Suprapubic skin (tissue), 4 donors: ENCODE data around the gene TECPR2. TPM values are rescaled to one million over a fixed set of nuclear protein-coding genes. Genes with fewer than 3 reads are reported as not detected.

Experiments used
- DNase-seq, 2 donors: peaks; one replicate each; pipeline ENCODE4 v3.0.0-alpha.2; 2019; ENCODE audit warnings: low spot score in 2 of 2
- H3K27ac ChIP-seq: fragments of 200-600 bp; sonication (generic); one replicate; pipeline ENCODE4 v1.5.1; 2019
- H3K27me3 ChIP-seq: fragments of 200-600 bp; sonication (generic); one replicate; pipeline ENCODE4 v1.5.1; 2019
- H3K36me3 ChIP-seq: fragments of 200-600 bp; sonication (generic); one replicate; pipeline ENCODE4 v1.5.1; 2019
- H3K4me1 ChIP-seq: fragments of 200-600 bp; sonication (generic); one replicate; pipeline ENCODE4 v1.5.1; 2019
- H3K4me3 ChIP-seq: fragments of 200-600 bp; sonication (generic); one replicate; pipeline ENCODE4 v1.5.1; 2019; ENCODE audit warnings: mild to moderate bottlenecking
- H3K9me3 ChIP-seq: fragments of 200-600 bp; sonication (generic); one replicate; pipeline ENCODE4 v1.5.1; 2019
- CTCF ChIP-seq, 2 donors: fragments of 200-600 bp in 1 of 2; fragments of 450-650 bp in 1 of 2; sonication (generic) in 1 of 2; IDR thresholded peaks; one replicate each; pipeline ENCODE4 v1.5.1; 2016 to 2019; ENCODE audit warnings: antibody characterized with exemption in 2 of 2, mild to moderate bottlenecking in 1 of 2, moderate library complexity in 1 of 2
- EP300 ChIP-seq: sonication (generic); formaldehyde crosslinking; IDR thresholded peaks from one replicate; pipeline ENCODE4 v1.6.1; 2017; ENCODE audit warnings: antibody characterized with exemption
- POLR2A ChIP-seq, 2 donors: fragments of 450-650 bp; IDR thresholded peaks; one replicate each; pipeline ENCODE4 v1.6.1; 2017; ENCODE audit warnings: antibody characterized with exemption in 2 of 2, mild to moderate bottlenecking in 2 of 2, moderate library complexity in 2 of 2
- POLR2AphosphoS5 ChIP-seq, 3 donors: sonication (generic); formaldehyde crosslinking; IDR thresholded peaks; one replicate each; pipeline ENCODE4 v1.6.1; 2017; ENCODE audit warnings: antibody characterized with exemption in 3 of 3
- WGBS: methylation state at CpG from one replicate; pipeline ENCODE4 v1.1.5; 2018; 5-methylcytosine and 5-hydroxymethylcytosine counted together
- total RNA-seq, 4 donors: library from RNA; depleted of rRNA; stranded (reverse); fragments of >200 nt; gene quantifications; one replicate each; pipeline ENCODE4 v1.1.0, GENCODE V29; 2016

The TECPR2 gene
- total RNA-seq, 4 donors from 2014 or later: 12.1 to 22.6 (median 16.8) TPM

GRCh38 chr14:102335163-102335562, 27.6 kb upstream of the TECPR2 start:
- 93% methylated on average over 7 of the region's 7 CpGs for WGBS
- H3K36me3 ChIP-seq: peaks cover 83% of the 10 kb centered on the region
- no peak for DNase-seq
- H3K27ac ChIP-seq: no peak overlapping the region
- H3K4me1 ChIP-seq: no peaks in the 10 kb centered on the region
- no peaks in the 10 kb centered on the region for H3K9me3 ChIP-seq
- no peak overlapping the region for H3K4me3 ChIP-seq
- TF ChIP-seq POLR2A (IDR thresholded peaks at IDR 0.05): no peak
- TF ChIP-seq CTCF (IDR thresholded peaks at IDR 0.05): no peak
- no peak for TF ChIP-seq POLR2AphosphoS5 (IDR thresholded peaks at IDR 0.05)
- TF ChIP-seq EP300: no peak
- H3K27me3 ChIP-seq: no peaks in the 10 kb centered on the region

DNA sequence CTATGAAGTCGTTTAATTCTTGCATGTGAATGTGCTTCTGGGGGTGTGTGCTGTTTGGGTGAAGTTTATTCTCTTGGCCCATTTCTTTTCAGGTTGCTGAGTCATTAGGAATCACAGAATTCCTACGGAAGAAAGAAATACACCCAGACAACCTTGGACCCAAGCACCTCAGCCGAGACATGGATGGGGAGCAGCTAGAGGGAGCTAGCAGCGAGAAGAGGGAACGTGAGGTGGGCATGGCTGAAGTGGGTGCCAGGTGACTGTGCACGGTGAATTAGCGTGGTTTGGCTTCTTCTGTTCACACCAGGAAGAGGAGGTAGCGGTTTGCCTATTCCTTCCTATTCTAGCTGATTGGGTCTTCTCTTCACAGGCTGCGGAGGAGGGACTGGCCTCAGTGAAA, 24.0 kb upstream of the TECPR2 start:
- WGBS: 88% methylated on average over 9 of the region's 9 CpGs
- Histone ChIP-seq H3K36me3 (peaks cover 94% of the 10 kb centered on the region), H3K27me3 (no peaks in the 10 kb centered on the region), H3K27ac (no peak overlapping the region), H3K4me1 (no peaks in the 10 kb centered on the region), H3K4me3 (no peak overlapping the region), H3K9me3 (no peaks in the 10 kb centered on the region)
- no peak for DNase-seq
- TF ChIP-seq POLR2A (IDR thresholded peaks at IDR 0.05): no peak
- TF ChIP-seq EP300: no peak
- no peak for TF ChIP-seq POLR2AphosphoS5 (IDR thresholded peaks at IDR 0.05)
- no peak for TF ChIP-seq CTCF (IDR thresholded peaks at IDR 0.05)

DNA sequence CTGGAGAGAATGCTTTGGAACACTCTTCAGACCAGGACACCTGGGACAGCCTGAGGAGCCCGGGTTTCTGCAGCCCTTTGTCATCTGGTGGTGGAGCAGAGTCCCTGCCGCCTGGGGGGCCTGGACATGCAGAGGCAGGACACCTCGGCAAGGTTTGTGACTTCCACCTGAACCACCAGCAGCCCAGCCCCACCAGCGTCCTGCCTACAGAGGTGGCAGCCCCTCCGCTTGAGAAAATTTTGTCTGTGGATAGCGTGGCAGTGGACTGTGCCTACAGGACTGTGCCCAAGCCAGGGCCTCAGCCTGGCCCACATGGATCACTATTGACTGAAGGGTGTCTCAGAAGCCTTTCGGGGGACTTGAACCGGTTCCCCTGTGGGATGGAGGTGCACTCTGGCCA, 21.2 kb upstream of the TECPR2 start:
- Histone ChIP-seq H3K4me3 (no peak overlapping the region), H3K36me3 (peaks cover 97% of the 10 kb centered on the region), H3K4me1 (no peaks in the 10 kb centered on the region), H3K27ac (no peak overlapping the region), H3K9me3 (no peaks in the 10 kb centered on the region), H3K27me3 (no peaks in the 10 kb centered on the region)
- DNase-seq: no peak
- 90% methylated on average over 2 of the region's 8 CpGs for WGBS
- no peak for TF ChIP-seq POLR2AphosphoS5 (IDR thresholded peaks at IDR 0.05)
- TF ChIP-seq EP300: no peak
- TF ChIP-seq CTCF (IDR thresholded peaks at IDR 0.05): no peak
- no peak for TF ChIP-seq POLR2A (IDR thresholded peaks at IDR 0.05)

DNA sequence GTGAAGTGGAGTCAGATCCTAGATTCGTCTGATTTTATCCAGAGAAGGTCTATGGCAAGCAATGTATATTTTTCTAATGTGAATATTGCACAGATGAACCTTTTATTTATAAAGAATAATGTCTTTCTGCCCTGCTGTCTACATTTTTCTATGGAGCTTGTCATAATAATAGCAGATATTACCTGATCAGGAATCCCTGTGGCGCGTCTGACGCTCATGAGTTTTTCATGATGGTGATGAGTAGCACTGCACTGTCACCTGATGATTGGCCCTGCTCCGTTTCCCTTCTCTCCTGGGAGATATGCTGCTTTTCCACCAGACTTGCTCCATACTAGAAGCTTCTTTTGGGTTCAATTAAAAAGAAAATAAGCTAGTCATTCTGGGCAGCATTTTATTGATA, 20.5 kb upstream of the TECPR2 start:
- 91% methylated on average over 5 of the region's 5 CpGs for whole genome bisulfite sequencing
- Histone ChIP-seq H3K4me1 (no peaks in the 10 kb centered on the region), H3K27me3 (no peaks in the 10 kb centered on the region), H3K4me3 (no peak overlapping the region), H3K9me3 (no peaks in the 10 kb centered on the region), H3K36me3 (peaks cover 97% of the 10 kb centered on the region), H3K27ac (no peak overlapping the region)
- no peak for DNase-seq
- TF ChIP-seq POLR2A (IDR thresholded peaks at IDR 0.05) (no peak), CTCF (IDR thresholded peaks at IDR 0.05) (no peak), POLR2AphosphoS5 (IDR thresholded peaks at IDR 0.05) (no peak), EP300 (no peak)

DNA sequence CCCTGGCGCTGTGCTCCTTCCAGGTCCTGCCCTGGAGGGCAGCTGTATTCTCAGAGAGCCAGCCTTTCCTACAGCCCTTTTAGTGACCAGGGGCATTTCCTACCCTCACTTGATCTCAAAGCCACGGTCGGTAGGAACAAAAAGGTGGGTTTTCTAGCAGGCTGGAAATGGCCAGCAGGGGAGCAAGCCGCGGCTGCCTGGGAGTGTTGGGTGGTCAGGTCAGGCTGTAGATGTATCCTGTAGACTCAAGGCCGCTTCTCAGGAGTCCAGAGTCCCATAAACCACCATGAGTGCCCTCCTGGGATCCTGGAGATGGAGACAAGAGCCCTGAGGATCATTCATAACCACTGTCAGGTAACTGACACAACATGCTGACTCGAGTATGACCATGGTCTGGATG, 18.7 kb upstream of the TECPR2 start:
- no peak for DNase-seq
- no peaks in the 10 kb centered on the region for H3K27me3 ChIP-seq
- H3K9me3 ChIP-seq: no peaks in the 10 kb centered on the region
- no peak overlapping the region for H3K27ac ChIP-seq
- H3K4me3 ChIP-seq: no peak overlapping the region
- TF ChIP-seq POLR2AphosphoS5 (IDR thresholded peaks at IDR 0.05): no peak
- no peak for TF ChIP-seq EP300
- no peak for TF ChIP-seq CTCF (IDR thresholded peaks at IDR 0.05)
- TF ChIP-seq POLR2A (IDR thresholded peaks at IDR 0.05): no peak
- H3K4me1 ChIP-seq: no peaks in the 10 kb centered on the region
- peaks cover 99% of the 10 kb centered on the region for H3K36me3 ChIP-seq
- 85% methylated on average over 7 of the region's 7 CpGs for WGBS
